SK-N-SH (cell line): ENCODE data around the gene TOP3A. TPM values are rescaled to one million over a fixed set of nuclear protein-coding genes. Genes with fewer than 3 reads are reported as not detected.

ENCODE experiments used
- CTCF ChIA-PET: fragments of 300-600, 350-600 bp; formaldehyde crosslinking; extraction: SDS; loops from one replicate; lab custom pipeline; 2021; lab: Yijun Ruan, JAX
- POLR2A ChIA-PET: fragments of 350-600 bp; sonication (Branson Sonifier 250); formaldehyde crosslinking; extraction: SDS; loops from one replicate; lab custom pipeline; 2020; ENCODE audit warnings: antibody characterized with exemption, inconsistent platforms; lab: Yijun Ruan, JAX
- DNase-seq: peaks from one replicate; pipeline ENCODE4 v3.0.0; 2012
- H2AFZ ChIP-seq: fragments of 200-600 bp; sonication (generic); 2 replicates; pipeline ENCODE4 v1.8.1; 2016; ENCODE audit warnings: antibody characterized with exemption, mild to moderate bottlenecking, low read depth
- H3F3A ChIP-seq: fragments of 200-600 bp; sonication (generic); replicated peaks from 2 replicates; pipeline ENCODE3; 2016; ENCODE audit warnings: antibody characterized with exemption, mild to moderate bottlenecking; ENCODE audit not compliant: insufficient read depth
- H3K27ac ChIP-seq, 2 experiments: fragments of 200-500 bp in 1 of 2; fragments of 200-600 bp in 1 of 2; sonication (Bioruptor generic) in 1 of 2; sonication (generic), shearing (Covaris generic) in 1 of 2; 2 replicates each; pipeline versions ENCODE4 v1.5.1 to v1.6.1; 2014 to 2016; ENCODE audit warnings: low read depth in 2 of 2, inconsistent platforms in 1 of 2, low read length in 1 of 2, mild to moderate bottlenecking in 1 of 2, mixed read lengths in 1 of 2
- H3K27me3 ChIP-seq: fragments of 200-600 bp; sonication (generic), shearing (Covaris generic); 2 replicates; pipeline ENCODE4 v1.6.1; 2016; ENCODE audit warnings: mixed run types; ENCODE audit not compliant: insufficient read depth
- H3K36me3 ChIP-seq, 2 experiments: fragments of 200-500 bp in 1 of 2; fragments of 200-600 bp in 1 of 2; sonication (Bioruptor generic) in 1 of 2; sonication (generic) in 1 of 2; replicated peaks in 1 of 2; 2 replicates each; pipeline versions ENCODE3 to v1.5.1; 2014 to 2016; ENCODE audit warnings: low read length in 1 of 2, mild to moderate bottlenecking in 1 of 2; ENCODE audit not compliant: insufficient read depth in 2 of 2, control insufficient read depth in 1 of 2
- H3K4me1 ChIP-seq, 2 experiments: fragments of 200-500 bp in 1 of 2; fragments of 200-600 bp in 1 of 2; sonication (Bioruptor generic) in 1 of 2; sonication (generic), shearing (Covaris generic) in 1 of 2; 2 replicates each; pipeline versions ENCODE4 v1.5.1 to v1.6.1; 2014 to 2016; ENCODE audit warnings: low read depth in 1 of 2, low read length in 1 of 2, mixed run types in 1 of 2; ENCODE audit not compliant: insufficient read depth in 2 of 2, control insufficient read depth in 1 of 2
- H3K4me2 ChIP-seq: fragments of 200-600 bp; sonication (generic), shearing (Covaris generic); 2 replicates; pipeline ENCODE4 v1.6.1; 2017; ENCODE audit warnings: mixed run types
- H3K4me3 ChIP-seq, 2 experiments: fragments of 200-500 bp in 1 of 2; fragments of 200-600 bp in 1 of 2; sonication (Bioruptor generic) in 1 of 2; sonication (generic), shearing (Covaris generic) in 1 of 2; 2 replicates each; pipeline versions ENCODE4 v1.5.1 to v1.8.1; 2014 to 2016; ENCODE audit warnings: low read depth in 2 of 2, inconsistent platforms in 1 of 2, low read length in 1 of 2, mild to moderate bottlenecking in 1 of 2, mixed read lengths in 1 of 2, moderate library complexity in 1 of 2
- H3K79me2 ChIP-seq: fragments of 200-600 bp; sonication (generic); 2 replicates; pipeline ENCODE4 v1.8.1; 2017; ENCODE audit warnings: mild to moderate bottlenecking; ENCODE audit not compliant: insufficient read depth
- H3K9ac ChIP-seq: fragments of 200-600 bp; sonication (generic); 2 replicates; pipeline ENCODE4 v1.6.1; 2017; ENCODE audit warnings: mixed run types
- H3K9me2 ChIP-seq: fragments of 200-600 bp; sonication (generic); 2 replicates; pipeline ENCODE4 v1.6.1; 2017; ENCODE audit warnings: mixed run types
- H3K9me3 ChIP-seq: fragments of 200-600 bp; sonication (generic); 2 replicates; pipeline ENCODE4 v1.6.1; 2017; ENCODE audit warnings: mixed run types, mild to moderate bottlenecking, moderate library complexity
- H4K20me1 ChIP-seq: fragments of 200-600 bp; sonication (generic); 2 replicates; pipeline ENCODE4 v1.6.1; 2017; ENCODE audit warnings: mild to moderate bottlenecking, mixed run types; ENCODE audit not compliant: insufficient read depth
- EZH2phosphoT487 ChIP-seq: fragments of 200-600 bp; sonication (generic); IDR thresholded peaks from 2 replicates; pipeline ENCODE4 v1.6.1; 2017; ENCODE audit warnings: low read depth, mixed run types, mild to moderate bottlenecking, antibody characterized with exemption, moderate library complexity, borderline replicate concordance
- FOXJ3 ChIP-seq: sonication (generic); formaldehyde crosslinking; IDR thresholded peaks from 2 replicates; pipeline ENCODE4 v1.5.1; 2020; ENCODE audit warnings: mild to moderate bottlenecking, missing genetic modification reagents
- FOXM1 ChIP-seq: IDR thresholded peaks from 2 replicates; pipeline ENCODE4 v1.4.0; 2012; ENCODE audit warnings: low read depth, mild to moderate bottlenecking
- GABPA ChIP-seq: IDR thresholded peaks from 2 replicates; pipeline ENCODE4 v1.4.0; 2012; ENCODE audit warnings: low read depth, mild to moderate bottlenecking
- GATA2 ChIP-seq: sonication (generic); formaldehyde crosslinking; IDR thresholded peaks from 2 replicates; pipeline ENCODE4 v1.5.0; 2020; ENCODE audit warnings: mild to moderate bottlenecking, missing genetic modification reagents
- MXI1 ChIP-seq: IDR thresholded peaks from 2 replicates; pipeline ENCODE4 v1.6.1; 2012; ENCODE audit warnings: mild to moderate bottlenecking, low read depth, low read length, improper control_type of control experiment
- NRF1 ChIP-seq: IDR thresholded peaks from 2 replicates; pipeline ENCODE4 v1.6.1; 2012; ENCODE audit warnings: low read depth, mild to moderate bottlenecking, low read length
- POLR2AphosphoS5 ChIP-seq: IDR thresholded peaks from 2 replicates; pipeline ENCODE4 v1.6.1; 2012; ENCODE audit warnings: low read depth, low read length
- RAD21 ChIP-seq: IDR thresholded peaks from 2 replicates; pipeline ENCODE4 v1.6.1; 2012; ENCODE audit warnings: mild to moderate bottlenecking, low read length
- RFX5 ChIP-seq: IDR thresholded peaks from 2 replicates; pipeline ENCODE4 v1.6.1; 2012; ENCODE audit warnings: mild to moderate bottlenecking, improper control_type of control experiment, low read length
- SIN3A ChIP-seq: IDR thresholded peaks from 2 replicates; pipeline ENCODE4 v1.6.1; 2012; ENCODE audit warnings: low read depth, mild to moderate bottlenecking, low read length, moderate library complexity, borderline replicate concordance
- SMC3 ChIP-seq: IDR thresholded peaks from 2 replicates; pipeline ENCODE4 v1.6.1; 2012; ENCODE audit warnings: low read depth, low read length, improper control_type of control experiment
- TCF12 ChIP-seq: IDR thresholded peaks from 2 replicates; pipeline ENCODE4 v1.4.0; 2012
- YY1 ChIP-seq: IDR thresholded peaks from 2 replicates; pipeline ENCODE4 v1.4.0; 2012; ENCODE audit warnings: low read depth, mild to moderate bottlenecking
- WGBS: methylation state at CpG from one replicate; pipeline ENCODE4 v1.1.6; 2017; ENCODE audit warnings: low lambda C conversion rate; 5-methylcytosine and 5-hydroxymethylcytosine counted together
- polyA plus RNA-seq, 3 experiments: library from polyadenylated mRNA; depleted of rRNA; stranded (reverse); fragments of >200 nt; gene quantifications; 2 replicates each; pipeline ENCODE4 v1.2.3, GENCODE V29; 2012
- TF ChIP-seq, protein P1 (sequence below): IDR thresholded peaks from 2 replicates; pipeline ENCODE4 v1.4.0; 2012; ENCODE audit warnings: low read depth, borderline replicate concordance
- TF ChIP-seq, protein P2 (sequence below): IDR thresholded peaks from 2 replicates; pipeline ENCODE4 v1.6.1; 2012; ENCODE audit warnings: mild to moderate bottlenecking, low read depth, low read length, moderate library complexity

Gene TOP3A
- polyA plus RNA-seq, 1 of the 3 experiments (the other 2 are of a cell fraction), result 14.7 TPM

DNA sequence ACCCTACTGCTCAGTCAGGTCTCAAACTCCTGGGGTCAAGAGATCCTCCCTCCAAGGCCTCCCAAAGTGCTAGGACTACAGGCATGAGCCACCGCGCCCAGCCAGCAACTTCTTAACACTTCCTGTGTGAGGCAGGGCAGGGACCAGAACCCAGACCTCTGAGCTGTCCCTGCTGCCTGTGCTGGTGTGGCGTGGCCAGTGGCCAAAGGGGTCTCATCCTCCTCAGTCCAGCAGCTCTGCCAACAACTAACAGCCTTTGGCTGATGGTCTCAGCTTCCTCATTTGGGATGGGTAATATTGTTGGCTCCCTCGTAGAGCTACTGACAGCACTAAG lies 90.8 kb downstream of the TOP3A start:
- H3K4me1 ChIP-seq, result peaks cover 12 to 18% of the 10 kb centered on the region in 2 experiments; a peak in 3 of 4 replicates
- H3F3A ChIP-seq, result peaks cover 3% of the 10 kb centered on the region
- H3K36me3 ChIP-seq, result no peaks in the 10 kb centered on the region
- TF ChIP-seq FOXJ3 (CRISPR knock-in tag) (no peak), YY1 (no peak), RFX5 (no peak), POLR2AphosphoS5 (no peak), FOXM1 (no peak), SMC3 (no peak), RAD21 (no peak), TCF12 (no peak), GATA2 (CRISPR knock-in tag) (no peak), EZH2phosphoT487 (no peak), NRF1 (no peak), SIN3A (no peak), GABPA (no peak), MXI1 (no peak)
- TF ChIP-seq, protein P1, sequence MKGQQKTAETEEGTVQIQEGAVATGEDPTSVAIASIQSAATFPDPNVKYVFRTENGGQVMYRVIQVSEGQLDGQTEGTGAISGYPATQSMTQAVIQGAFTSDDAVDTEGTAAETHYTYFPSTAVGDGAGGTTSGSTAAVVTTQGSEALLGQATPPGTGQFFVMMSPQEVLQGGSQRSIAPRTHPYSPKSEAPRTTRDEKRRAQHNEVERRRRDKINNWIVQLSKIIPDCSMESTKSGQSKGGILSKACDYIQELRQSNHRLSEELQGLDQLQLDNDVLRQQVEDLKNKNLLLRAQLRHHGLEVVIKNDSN, result no peak
- TF ChIP-seq, protein P2, sequence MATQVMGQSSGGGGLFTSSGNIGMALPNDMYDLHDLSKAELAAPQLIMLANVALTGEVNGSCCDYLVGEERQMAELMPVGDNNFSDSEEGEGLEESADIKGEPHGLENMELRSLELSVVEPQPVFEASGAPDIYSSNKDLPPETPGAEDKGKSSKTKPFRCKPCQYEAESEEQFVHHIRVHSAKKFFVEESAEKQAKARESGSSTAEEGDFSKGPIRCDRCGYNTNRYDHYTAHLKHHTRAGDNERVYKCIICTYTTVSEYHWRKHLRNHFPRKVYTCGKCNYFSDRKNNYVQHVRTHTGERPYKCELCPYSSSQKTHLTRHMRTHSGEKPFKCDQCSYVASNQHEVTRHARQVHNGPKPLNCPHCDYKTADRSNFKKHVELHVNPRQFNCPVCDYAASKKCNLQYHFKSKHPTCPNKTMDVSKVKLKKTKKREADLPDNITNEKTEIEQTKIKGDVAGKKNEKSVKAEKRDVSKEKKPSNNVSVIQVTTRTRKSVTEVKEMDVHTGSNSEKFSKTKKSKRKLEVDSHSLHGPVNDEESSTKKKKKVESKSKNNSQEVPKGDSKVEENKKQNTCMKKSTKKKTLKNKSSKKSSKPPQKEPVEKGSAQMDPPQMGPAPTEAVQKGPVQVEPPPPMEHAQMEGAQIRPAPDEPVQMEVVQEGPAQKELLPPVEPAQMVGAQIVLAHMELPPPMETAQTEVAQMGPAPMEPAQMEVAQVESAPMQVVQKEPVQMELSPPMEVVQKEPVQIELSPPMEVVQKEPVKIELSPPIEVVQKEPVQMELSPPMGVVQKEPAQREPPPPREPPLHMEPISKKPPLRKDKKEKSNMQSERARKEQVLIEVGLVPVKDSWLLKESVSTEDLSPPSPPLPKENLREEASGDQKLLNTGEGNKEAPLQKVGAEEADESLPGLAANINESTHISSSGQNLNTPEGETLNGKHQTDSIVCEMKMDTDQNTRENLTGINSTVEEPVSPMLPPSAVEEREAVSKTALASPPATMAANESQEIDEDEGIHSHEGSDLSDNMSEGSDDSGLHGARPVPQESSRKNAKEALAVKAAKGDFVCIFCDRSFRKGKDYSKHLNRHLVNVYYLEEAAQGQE, result no peak
- ChIA-PET CTCF (interaction anchor here (0.5 to 3.3 kb wide), 4 partner anchors 7 to 1737 kb away, joined by 3 to 13 read pairs (median 4); no protein-coding TSS in a partner anchor), POLR2A (no interaction called here)
- H3K79me2 ChIP-seq, result peaks cover 32% of the 10 kb centered on the region
- no peak for DNase-seq
- H4K20me1 ChIP-seq, result 0 out of 2 replicates have a peak, but pooled peaks cover 9% of the 10 kb centered on the region
- no peak overlapping the region for H3K4me3 ChIP-seq
- H3K4me2 ChIP-seq, result no peak overlapping the region
- no peaks in the 10 kb centered on the region for H3K27me3 ChIP-seq
- no peaks in the 10 kb centered on the region for H3K9me2 ChIP-seq
- H3K9ac ChIP-seq, result no peak overlapping the region
- H2AFZ ChIP-seq, result 0 out of 2 replicates have a peak overlapping the region, but pooled peaks have one; percentile 37
- no peaks in the 10 kb centered on the region for H3K9me3 ChIP-seq
- no peak overlapping the region for H3K27ac ChIP-seq
- 100% methylated on average over 4 of the region's 4 CpGs for WGBS

Other genes with a start within 250 kb of the TOP3A start
- 39.9 and 43.9 TPM in 2 replicates for gene DRG2, start 227.0 kb downstream of the TOP3A start, polyA plus RNA-seq (2012; rRNA removed)
- 0.15 and 0.43 TPM in 2 replicates for gene MYO15A, start 206.2 kb downstream of the TOP3A start, polyA plus RNA-seq (2012; rRNA removed)
- 41.0 and 42.9 TPM in 2 replicates for gene ALKBH5, start 131.2 kb downstream of the TOP3A start, polyA plus RNA-seq (2012; rRNA removed)
- gene LLGL1, start 89.4 kb downstream of the TOP3A start, polyA plus RNA-seq (2012; rRNA removed), result 29.5 and 31.4 TPM in 2 replicates
- 244 and 254 TPM in 2 replicates for gene FLII, start 56.3 kb downstream of the TOP3A start, polyA plus RNA-seq (2012; rRNA removed)
- gene MIEF2, start 54.3 kb downstream of the TOP3A start, polyA plus RNA-seq (2012; rRNA removed), result 12.7 and 16.8 TPM in 2 replicates
- 5.6 and 6.2 TPM in 2 replicates for gene SMCR8, start 299 bp upstream of the TOP3A start, polyA plus RNA-seq (2012; rRNA removed)
- 10.0 and 17.0 TPM in 2 replicates for gene SHMT1, start 48.6 kb upstream of the TOP3A start, polyA plus RNA-seq (2012; rRNA removed)
- not detected in 2 replicates for gene EVPLL, start 62.8 kb upstream of the TOP3A start, polyA plus RNA-seq (2012; rRNA removed)
- not detected in 2 replicates for gene LGALS9C, start 161.8 kb upstream of the TOP3A start, polyA plus RNA-seq (2012; rRNA removed)